Measurements from ENCODE around the gene ST8SIA5. TPM values are rescaled to one million over a fixed set of nuclear protein-coding genes. Genes with fewer than 3 reads are reported as not detected.

The ST8SIA5 gene
- total RNA-seq, 4 donors from 2014 or later = not detected

DNA sequence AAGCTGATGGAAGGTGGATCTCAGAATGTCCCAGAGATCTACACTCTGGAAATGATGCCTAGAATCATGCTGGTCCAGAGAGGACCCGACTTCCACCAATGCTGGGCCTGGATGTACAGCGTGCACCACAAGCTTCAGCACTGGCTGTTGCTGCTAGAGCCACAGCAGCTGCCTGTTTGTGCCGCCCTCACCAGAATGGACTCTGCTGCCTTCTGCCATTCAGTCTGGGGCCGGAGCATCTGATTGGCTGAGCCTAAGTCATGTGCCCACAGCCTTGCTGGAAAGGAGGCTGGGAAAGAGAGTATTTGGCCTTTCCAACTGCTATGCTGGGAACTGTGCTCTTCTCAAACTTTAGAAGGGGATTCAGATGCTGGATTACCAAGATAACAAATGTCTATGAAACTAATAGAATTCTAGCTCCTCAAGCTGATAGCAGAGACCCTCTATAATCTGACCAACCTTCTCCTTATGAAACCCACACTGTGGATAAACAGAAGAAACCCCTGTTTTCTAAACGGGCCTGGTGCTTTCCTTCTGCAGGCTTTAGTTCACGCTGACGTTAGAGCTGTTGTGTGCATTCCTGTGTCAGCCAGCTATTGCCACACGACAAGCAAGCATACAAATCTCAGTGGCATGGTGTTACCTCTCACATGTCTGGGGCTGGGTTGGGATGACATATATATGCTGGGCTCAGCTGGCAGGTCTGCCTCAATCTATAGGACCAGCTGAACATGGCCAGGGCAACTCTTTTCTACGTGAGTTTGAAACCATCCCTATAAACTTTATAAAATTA lies 95.7 kb downstream of the ST8SIA5 start:
- 62 to 64% methylated on average over 7 to 8 of the region's 9 CpGs for WGBS, 2 donors
- no peaks in the 10 kb centered on the region for H3K9me3 ChIP-seq
- no peak for TF ChIP-seq POLR2A (IDR thresholded peaks at IDR 0.05)
- TF ChIP-seq CTCF (IDR thresholded peaks at IDR 0.05) = no peak
- no peaks in the 10 kb centered on the region for H3K4me1 ChIP-seq
- H3K27me3 ChIP-seq = no peaks in the 10 kb centered on the region
- intact Hi-C loops (cut with DNase I) = no loop called here
- no peak for DNase-seq
- H3K36me3 ChIP-seq = no peaks in the 10 kb centered on the region
- H3K27ac ChIP-seq = no peak overlapping the region
- no peak overlapping the region for H3K4me3 ChIP-seq

GRCh38 chr18:46659484-46659883 lies 97.4 kb downstream of the ST8SIA5 start:
- no peak for DNase-seq
- intact Hi-C loops (cut with DNase I) = loop anchor here (5.0 kb wide), 2 partner anchors 377 to 507 kb away; no protein-coding TSS in a partner anchor
- Histone ChIP-seq H3K27ac (no peak overlapping the region), H3K9me3 (no peaks in the 10 kb centered on the region), H3K27me3 (peaks cover 0 to 1% (median 0%) of the 10 kb centered on the region in 4 donors), H3K36me3 (no peaks in the 10 kb centered on the region), H3K4me3 (no peak overlapping the region), H3K4me1 (no peaks in the 10 kb centered on the region)
- TF ChIP-seq POLR2A (IDR thresholded peaks at IDR 0.05) (no peak), CTCF (IDR thresholded peaks at IDR 0.05) (no peak)
- WGBS, 2 donors = 78 to 88% methylated on average over 3 of the region's 3 CpGs

DNA sequence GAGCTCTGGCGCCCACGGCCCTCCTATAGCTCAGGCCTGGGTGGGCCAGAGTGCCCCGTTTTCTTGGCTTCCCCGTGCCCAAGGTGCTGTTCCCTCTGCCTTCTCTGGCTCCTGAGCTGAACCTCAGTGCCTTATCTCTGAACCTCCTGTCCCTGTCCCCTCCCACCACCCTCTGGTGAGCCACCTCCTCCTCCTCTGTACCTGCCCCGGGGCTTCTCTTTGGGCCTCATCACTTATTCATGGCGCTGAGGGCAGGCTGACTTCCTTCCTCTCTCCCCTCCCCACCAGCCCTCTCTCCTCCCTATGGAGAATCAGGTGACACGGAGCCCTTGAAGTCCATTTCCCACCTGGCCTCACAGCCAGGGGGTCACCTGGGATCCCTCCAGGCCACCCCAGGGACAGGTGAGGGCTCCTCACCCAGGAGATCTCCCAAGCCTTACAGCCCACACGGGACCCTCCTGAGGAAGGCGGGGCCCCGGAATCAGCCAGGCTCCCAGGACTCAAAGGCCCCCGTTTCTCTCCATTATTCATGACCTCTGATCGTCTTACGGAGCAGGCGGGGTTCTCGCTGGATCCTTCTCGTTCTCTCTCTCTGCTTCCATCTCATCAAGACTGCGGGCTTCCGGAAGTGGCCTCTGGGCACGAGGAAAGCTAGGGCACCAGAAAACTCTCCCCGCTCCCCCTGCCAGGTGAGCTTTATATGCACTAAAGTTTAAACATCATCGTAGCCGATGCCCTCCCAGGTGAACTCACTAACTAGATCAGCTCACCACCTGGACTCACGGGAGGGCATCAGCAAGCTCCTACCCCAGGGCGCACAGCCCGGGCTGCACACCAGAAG lies 99.5 kb downstream of the ST8SIA5 start, which contains the start of gene LOXHD1:
TSS of gene LOXHD1 (minus strand) at position 106 of the 841 bp plus-strand sequence. CDS start 187 bp downstream, outside the sequence.
- H3K36me3 ChIP-seq = no peaks in the 10 kb centered on the region
- H3K27ac ChIP-seq = no peak within 1 kb of the TSS
- H3K27me3 ChIP-seq = peaks cover 0 to 4% (median 0%) of the 10 kb centered on the region in 4 donors
- H3K4me3 ChIP-seq = no peak within 1 kb of the TSS
- H3K4me1 ChIP-seq = no peaks in the 10 kb centered on the region
- TF ChIP-seq CTCF (IDR thresholded peaks at IDR 0.05) (no peak), POLR2A (IDR thresholded peaks at IDR 0.05) (no peak)
- intact Hi-C loops (cut with DNase I) = loop anchor here (5.0 kb wide), 2 partner anchors 375 to 505 kb away; no protein-coding TSS in a partner anchor
- no peak for DNase-seq
- WGBS, 2 donors = 71 to 75% methylated on average over 13 to 20 of the region's 25 CpGs
- no peaks in the 10 kb centered on the region for H3K9me3 ChIP-seq

DNA sequence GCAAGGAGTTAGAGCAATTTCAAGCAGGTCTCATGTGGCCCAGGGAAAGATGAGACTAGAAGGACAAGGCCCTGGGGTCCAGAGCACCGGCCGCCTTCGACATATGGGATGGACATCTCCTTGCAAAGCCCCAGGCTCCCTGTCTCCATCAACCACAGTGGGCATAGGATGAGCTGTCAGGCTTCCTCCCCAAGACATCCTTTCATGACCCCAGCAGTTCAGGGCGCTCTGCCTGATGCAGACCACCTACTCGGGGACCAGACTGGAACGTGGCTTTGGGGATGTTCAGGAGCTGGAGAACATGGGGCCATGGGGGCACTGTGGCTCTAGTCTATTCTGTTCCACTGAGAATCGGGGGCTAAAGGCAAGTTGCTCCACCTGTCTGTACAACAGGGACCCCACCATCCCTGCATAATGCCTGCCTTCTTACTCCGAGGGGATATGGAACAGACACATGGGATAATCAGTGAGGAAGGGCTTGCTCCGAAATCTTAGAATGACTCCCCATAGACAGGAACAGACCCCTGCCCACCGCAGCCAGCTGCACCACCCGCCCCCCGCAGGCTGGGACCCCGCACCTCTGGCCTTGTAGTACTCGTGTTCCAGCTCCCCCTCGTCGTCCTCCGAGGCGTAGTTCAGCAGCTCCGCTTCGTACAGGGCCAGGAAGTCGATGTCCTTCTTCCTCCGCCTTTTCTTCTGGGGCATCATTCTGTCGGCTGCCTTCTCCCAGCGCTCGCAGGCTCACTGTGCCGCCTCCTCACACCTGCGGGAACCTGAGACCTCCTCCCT lies 100.3 kb downstream of the ST8SIA5 start:
- Histone ChIP-seq H3K27me3 (peaks cover 0 to 4% (median 0%) of the 10 kb centered on the region in 4 donors), H3K4me3 (no peak overlapping the region), H3K27ac (no peak overlapping the region), H3K36me3 (no peaks in the 10 kb centered on the region), H3K4me1 (no peaks in the 10 kb centered on the region), H3K9me3 (no peaks in the 10 kb centered on the region)
- 80 to 87% methylated on average over 17 to 25 of the region's 27 CpGs for WGBS, 2 donors
- TF ChIP-seq POLR2A (IDR thresholded peaks at IDR 0.05) (no peak), CTCF (IDR thresholded peaks at IDR 0.05) (no peak)
- no peak for DNase-seq
- intact Hi-C loops (cut with DNase I) = loop anchor here (5.0 kb wide), 2 partner anchors 374 to 504 kb away; no protein-coding TSS in a partner anchor
